Measurements from ENCODE around the gene STRIP2. TPM values are rescaled to one million over a fixed set of nuclear protein-coding genes. Genes with fewer than 3 reads are reported as not detected.

STRIP2 gene, protein sequence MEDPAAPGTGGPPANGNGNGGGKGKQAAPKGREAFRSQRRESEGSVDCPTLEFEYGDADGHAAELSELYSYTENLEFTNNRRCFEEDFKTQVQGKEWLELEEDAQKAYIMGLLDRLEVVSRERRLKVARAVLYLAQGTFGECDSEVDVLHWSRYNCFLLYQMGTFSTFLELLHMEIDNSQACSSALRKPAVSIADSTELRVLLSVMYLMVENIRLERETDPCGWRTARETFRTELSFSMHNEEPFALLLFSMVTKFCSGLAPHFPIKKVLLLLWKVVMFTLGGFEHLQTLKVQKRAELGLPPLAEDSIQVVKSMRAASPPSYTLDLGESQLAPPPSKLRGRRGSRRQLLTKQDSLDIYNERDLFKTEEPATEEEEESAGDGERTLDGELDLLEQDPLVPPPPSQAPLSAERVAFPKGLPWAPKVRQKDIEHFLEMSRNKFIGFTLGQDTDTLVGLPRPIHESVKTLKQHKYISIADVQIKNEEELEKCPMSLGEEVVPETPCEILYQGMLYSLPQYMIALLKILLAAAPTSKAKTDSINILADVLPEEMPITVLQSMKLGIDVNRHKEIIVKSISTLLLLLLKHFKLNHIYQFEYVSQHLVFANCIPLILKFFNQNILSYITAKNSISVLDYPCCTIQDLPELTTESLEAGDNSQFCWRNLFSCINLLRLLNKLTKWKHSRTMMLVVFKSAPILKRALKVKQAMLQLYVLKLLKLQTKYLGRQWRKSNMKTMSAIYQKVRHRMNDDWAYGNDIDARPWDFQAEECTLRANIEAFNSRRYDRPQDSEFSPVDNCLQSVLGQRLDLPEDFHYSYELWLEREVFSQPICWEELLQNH
- total RNA-seq, result 0.49 TPM

DNA sequence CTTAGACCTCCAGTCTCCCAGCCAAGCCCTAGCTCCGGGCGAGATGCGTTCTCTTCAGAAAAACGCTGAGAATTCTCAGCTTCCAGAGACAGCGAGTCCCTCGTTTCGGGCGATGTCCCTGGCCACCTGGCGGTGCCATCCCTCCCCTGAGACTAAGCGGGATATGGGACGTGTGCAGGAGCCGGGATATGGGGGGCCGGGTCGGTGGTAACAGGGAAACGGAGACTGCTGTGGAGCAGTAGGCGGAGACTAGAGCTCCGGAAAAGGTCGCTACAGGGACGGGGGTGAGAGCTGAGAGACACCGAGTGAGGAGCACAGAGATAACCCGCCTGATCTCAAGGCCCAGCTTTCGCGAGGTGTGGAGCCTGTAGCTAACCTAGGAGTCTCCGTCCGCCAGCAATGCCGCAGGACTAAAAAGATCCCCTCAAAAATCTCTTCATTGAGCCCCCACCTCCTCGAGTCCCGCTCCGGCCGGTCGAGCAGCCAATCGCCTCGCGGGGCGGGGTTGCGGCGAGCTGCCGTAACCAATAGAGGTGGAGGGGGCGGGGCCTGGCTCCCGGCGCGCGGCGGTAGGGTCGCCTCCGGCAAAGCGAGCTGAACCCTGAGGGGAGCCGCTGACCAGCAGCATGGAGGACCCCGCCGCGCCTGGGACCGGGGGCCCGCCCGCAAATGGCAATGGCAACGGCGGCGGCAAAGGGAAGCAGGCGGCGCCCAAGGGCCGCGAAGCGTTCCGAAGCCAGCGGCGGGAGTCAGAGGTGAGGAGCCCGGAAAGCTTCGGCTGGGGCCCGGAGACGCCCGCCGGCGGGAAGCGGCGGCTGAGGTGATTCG lies at the start of gene STRIP2:
STRIP2 (plus strand) TSS at position 586 of the 828 bp plus-strand sequence; CDS start at position 627, 41 bp downstream.
- H3K27me3 ChIP-seq, result no peaks in the 10 kb centered on the region
- no peak within 1 kb of the TSS for H3K27ac ChIP-seq
- H3K9me3 ChIP-seq, result no peaks in the 10 kb centered on the region
- H3K36me3 ChIP-seq, result no peaks in the 10 kb centered on the region
- H3K4me1 ChIP-seq, result peaks cover 19% of the 10 kb centered on the region
- intact Hi-C loops (cut with DNase I), result no loop called here
- H3K4me3 ChIP-seq, result peak within 1 kb of the TSS; percentile 71 to 76
- TF ChIP-seq POLR2A (IDR thresholded peaks at IDR 0.05), result no peak
- peak in 1 of 2 donors; percentile 50 for TF ChIP-seq POLR2AphosphoS5 (IDR thresholded peaks at IDR 0.05; ENCODE audit: insufficient read depth in 1 of 2, low read depth in 1 of 2)
- DNase-seq (ENCODE audit: extremely low spot score in 2 of 2), result peak in 1 of 2 donors; percentile 90

DNA sequence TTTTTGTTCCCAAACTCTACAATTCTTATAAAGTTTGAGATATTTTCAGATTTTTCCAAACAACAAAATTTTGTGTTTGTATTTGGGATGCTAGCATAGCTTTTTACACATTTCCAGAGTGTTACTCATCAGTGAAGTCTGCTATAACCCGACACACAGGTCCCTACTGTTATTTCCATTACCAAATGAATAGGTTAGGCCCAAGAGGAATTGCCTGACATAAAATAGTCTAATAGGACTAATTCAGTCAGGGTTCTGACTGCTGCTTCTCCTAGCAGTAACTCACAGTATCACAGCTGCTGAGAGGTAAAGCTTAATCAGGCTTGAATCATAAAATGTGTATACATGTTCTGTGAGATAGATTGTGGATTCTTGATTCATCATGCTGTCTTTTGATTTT lies 49.1 kb upstream of the STRIP2 start:
- TF ChIP-seq POLR2AphosphoS5 (IDR thresholded peaks at IDR 0.05; ENCODE audit: insufficient read depth in 1 of 2, low read depth in 1 of 2) (no peak), POLR2A (IDR thresholded peaks at IDR 0.05) (no peak)
- TF ChIP-seq, protein P1, sequence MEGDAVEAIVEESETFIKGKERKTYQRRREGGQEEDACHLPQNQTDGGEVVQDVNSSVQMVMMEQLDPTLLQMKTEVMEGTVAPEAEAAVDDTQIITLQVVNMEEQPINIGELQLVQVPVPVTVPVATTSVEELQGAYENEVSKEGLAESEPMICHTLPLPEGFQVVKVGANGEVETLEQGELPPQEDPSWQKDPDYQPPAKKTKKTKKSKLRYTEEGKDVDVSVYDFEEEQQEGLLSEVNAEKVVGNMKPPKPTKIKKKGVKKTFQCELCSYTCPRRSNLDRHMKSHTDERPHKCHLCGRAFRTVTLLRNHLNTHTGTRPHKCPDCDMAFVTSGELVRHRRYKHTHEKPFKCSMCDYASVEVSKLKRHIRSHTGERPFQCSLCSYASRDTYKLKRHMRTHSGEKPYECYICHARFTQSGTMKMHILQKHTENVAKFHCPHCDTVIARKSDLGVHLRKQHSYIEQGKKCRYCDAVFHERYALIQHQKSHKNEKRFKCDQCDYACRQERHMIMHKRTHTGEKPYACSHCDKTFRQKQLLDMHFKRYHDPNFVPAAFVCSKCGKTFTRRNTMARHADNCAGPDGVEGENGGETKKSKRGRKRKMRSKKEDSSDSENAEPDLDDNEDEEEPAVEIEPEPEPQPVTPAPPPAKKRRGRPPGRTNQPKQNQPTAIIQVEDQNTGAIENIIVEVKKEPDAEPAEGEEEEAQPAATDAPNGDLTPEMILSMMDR (IDR thresholded peaks at IDR 0.05), result no peak
- Histone ChIP-seq H3K9me3 (no peaks in the 10 kb centered on the region), H3K27ac (no peak overlapping the region), H3K27me3 (no peaks in the 10 kb centered on the region), H3K4me1 (no peaks in the 10 kb centered on the region), H3K4me3 (no peak overlapping the region), H3K36me3 (peaks cover 0 to 5% of the 10 kb centered on the region in 2 donors)
- intact Hi-C loops (cut with DNase I), result no loop called here
- DNase-seq (ENCODE audit: extremely low spot score in 2 of 2), result no peak

DNA sequence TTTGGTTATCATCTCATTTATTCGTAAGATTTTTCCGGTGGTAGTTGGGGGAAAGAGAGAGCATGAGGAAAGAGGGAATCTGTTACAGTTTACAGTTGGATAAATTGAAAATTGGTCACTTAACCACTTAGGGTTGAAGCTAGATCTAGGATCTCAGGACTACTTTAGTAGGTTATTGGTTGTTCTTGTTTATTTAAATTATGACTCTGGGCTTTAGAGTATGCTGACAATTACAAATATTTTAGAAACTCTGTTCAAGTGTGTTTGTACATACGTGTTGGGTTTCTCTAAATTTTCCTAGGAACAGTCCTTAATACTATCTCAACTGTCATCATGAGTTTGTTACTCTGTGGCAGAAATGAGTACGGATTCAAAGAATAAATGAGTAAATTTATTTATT lies 48.6 kb upstream of the STRIP2 start:
- H3K36me3 ChIP-seq, result peaks cover 0 to 5% of the 10 kb centered on the region in 2 donors
- no peak overlapping the region for H3K4me3 ChIP-seq
- no peaks in the 10 kb centered on the region for H3K27me3 ChIP-seq
- no peaks in the 10 kb centered on the region for H3K9me3 ChIP-seq
- no peak for DNase-seq (ENCODE audit: extremely low spot score in 2 of 2)
- H3K27ac ChIP-seq, result no peak overlapping the region
- no peaks in the 10 kb centered on the region for H3K4me1 ChIP-seq
- TF ChIP-seq POLR2A (IDR thresholded peaks at IDR 0.05) (no peak), POLR2AphosphoS5 (IDR thresholded peaks at IDR 0.05; ENCODE audit: insufficient read depth in 1 of 2, low read depth in 1 of 2) (no peak)
- TF ChIP-seq, protein P1 (IDR thresholded peaks at IDR 0.05), result no peak
- intact Hi-C loops (cut with DNase I), result no loop called here

DNA sequence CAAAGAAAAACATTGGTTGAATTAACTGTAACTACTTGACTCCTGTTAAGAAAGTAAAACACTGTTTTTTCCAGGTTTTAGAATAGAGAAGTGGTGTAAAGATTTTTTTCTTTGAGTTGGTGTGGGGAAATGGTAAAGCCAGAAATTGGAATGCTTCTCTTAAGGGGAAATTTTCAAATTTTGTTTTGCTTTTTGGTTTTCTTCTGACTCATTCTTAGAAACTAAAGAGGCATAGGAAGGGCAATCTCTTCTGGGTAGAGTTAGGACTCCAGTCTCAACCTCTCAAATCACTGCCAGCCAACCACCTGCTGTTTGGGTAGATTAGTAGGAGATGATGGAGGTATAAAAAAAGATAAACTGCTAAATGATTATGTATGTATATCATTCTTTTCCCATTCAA lies 47.7 kb upstream of the STRIP2 start:
- Histone ChIP-seq H3K27ac (no peak overlapping the region), H3K36me3 (no peaks in the 10 kb centered on the region)

More for the DNA sequence above, 47.7 kb upstream of the STRIP2 start:
- intact Hi-C loops (cut with DNase I), result no loop called here
- Histone ChIP-seq H3K4me1 (no peaks in the 10 kb centered on the region), H3K27me3 (no peaks in the 10 kb centered on the region), H3K9me3 (no peaks in the 10 kb centered on the region), H3K4me3 (no peak overlapping the region)
- TF ChIP-seq POLR2A (IDR thresholded peaks at IDR 0.05) (no peak), POLR2AphosphoS5 (IDR thresholded peaks at IDR 0.05; ENCODE audit: insufficient read depth in 1 of 2, low read depth in 1 of 2) (no peak)
- TF ChIP-seq, protein P1 (IDR thresholded peaks at IDR 0.05), result no peak
- no peak for DNase-seq (ENCODE audit: extremely low spot score in 2 of 2)

All from vagina (tissue), 2 donors.